HFF-Myc (cell line): ENCODE results near the gene AIF1L.

Experiments
- DNase-seq: peaks from one replicate; pipeline ENCODE4 v3.0.0-alpha.2; 2011; ENCODE audit warnings: low read depth; ENCODE audit errors: extremely low read depth
- H3K4me3 ChIP-seq: replicated peaks from 2 replicates; pipeline ENCODE4 v1.5.1; 2011; ENCODE audit warnings: low read depth, mild to moderate bottlenecking, control low read depth, low read length
- TF ChIP-seq, protein P1 (sequence below): IDR thresholded peaks from 2 replicates; pipeline ENCODE4 v1.5.1; 2012; ENCODE audit warnings: mild to moderate bottlenecking, low read depth, low read length, control low read depth; ENCODE audit errors: missing control alignments

AIF1L gene

GRCh38 chr9:131100445-131100844 lies 4.1 kb downstream of the AIF1L start:
- no peak for DNase-seq
- H3K4me3 ChIP-seq = no peak overlapping the region
- TF ChIP-seq, protein P1, sequence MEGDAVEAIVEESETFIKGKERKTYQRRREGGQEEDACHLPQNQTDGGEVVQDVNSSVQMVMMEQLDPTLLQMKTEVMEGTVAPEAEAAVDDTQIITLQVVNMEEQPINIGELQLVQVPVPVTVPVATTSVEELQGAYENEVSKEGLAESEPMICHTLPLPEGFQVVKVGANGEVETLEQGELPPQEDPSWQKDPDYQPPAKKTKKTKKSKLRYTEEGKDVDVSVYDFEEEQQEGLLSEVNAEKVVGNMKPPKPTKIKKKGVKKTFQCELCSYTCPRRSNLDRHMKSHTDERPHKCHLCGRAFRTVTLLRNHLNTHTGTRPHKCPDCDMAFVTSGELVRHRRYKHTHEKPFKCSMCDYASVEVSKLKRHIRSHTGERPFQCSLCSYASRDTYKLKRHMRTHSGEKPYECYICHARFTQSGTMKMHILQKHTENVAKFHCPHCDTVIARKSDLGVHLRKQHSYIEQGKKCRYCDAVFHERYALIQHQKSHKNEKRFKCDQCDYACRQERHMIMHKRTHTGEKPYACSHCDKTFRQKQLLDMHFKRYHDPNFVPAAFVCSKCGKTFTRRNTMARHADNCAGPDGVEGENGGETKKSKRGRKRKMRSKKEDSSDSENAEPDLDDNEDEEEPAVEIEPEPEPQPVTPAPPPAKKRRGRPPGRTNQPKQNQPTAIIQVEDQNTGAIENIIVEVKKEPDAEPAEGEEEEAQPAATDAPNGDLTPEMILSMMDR = no peak

DNA sequence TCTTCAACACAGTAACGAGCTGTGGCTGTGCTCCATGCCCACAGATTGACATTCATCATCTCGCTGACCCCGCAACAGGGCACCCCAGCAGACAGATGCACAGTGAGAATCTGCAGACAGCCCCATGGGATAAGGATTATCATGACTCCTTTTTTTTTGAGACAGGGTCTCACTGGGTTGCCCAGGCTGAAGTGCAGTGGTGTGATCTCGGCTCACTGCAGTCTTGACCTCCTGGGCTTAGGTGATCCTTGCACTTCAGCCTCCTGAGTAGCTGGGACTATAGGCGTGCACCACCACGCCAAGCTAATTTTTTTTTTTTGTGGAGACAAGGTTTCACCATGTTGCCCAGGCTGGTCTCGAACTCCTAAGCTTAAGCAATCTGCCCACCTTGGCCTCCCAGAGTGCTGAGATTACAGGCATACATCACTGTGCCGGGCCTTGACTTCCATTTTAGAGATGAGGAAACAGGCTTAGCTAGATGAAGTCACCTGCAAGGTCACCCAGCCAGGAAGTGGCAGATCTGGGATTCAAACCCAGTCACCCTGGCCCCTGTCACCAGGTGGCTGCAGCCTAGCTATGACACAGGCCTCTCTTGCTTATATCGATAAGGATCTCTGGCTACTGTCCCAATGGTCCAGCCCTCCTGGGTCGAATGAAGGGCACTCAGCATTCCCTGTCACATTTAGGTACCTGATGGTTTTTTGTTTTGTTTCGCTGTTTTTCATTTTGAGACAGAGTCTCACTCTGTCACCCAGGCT lies 5.1 kb downstream of the AIF1L start:
- TF ChIP-seq, protein P1 = no peak
- H3K4me3 ChIP-seq = no peak overlapping the region
- no peak for DNase-seq

GRCh38 chr9:131103024-131103423 lies 6.7 kb downstream of the AIF1L start:
- no peak for DNase-seq
- TF ChIP-seq, protein P1 = no peak
- H3K4me3 ChIP-seq = no peak overlapping the region

- DNase-seq = no peak
- no peak overlapping the region for H3K4me3 ChIP-seq
- TF ChIP-seq, protein P1 = no peak
Observed at GRCh38 chr9:131103535-131103934, 7.2 kb downstream of the AIF1L start.

DNA sequence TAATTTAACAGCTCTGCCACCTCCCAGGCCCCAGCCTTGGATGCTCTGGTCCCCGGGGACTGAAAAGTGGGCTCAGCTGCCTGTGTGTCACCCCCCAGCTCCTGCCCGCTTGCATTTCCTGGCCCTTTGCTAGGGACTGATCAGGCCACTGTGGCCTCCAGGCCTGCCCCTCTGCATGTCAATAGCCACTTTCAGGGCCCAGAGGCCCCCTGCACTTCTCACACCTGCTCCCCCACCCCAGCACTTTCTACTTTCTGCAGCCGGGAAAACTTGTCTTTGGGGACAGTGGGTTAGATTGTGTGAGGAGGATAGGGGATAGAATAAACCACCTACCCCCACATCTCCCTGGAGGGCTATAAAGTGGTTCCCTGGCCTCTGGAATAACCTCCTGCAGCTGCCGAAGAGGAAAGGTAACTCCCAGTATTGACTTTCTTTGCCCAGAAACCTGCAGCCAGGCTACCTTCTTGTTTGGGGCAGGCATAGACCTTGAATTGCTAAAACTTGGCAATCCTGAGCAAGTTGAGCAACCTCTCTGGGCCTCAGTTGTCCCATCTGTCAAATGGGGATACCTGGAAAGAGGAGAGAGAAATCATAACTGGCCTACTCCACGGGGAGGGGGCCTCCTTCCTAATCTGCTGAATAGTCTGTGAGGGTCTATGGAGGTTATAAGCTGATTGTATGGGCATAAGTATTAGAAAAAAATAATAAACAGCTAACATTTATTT lies 7.8 kb downstream of the AIF1L start:
- TF ChIP-seq, protein P1 = no peak
- no peak overlapping the region for H3K4me3 ChIP-seq
- no peak for DNase-seq

- no peak for DNase-seq
- no peak overlapping the region for H3K4me3 ChIP-seq
- TF ChIP-seq, protein P1 = no peak
Observed at GRCh38 chr9:131105952-131106351, 9.6 kb downstream of the AIF1L start.
